Measurements from ENCODE around the gene RASA3.
"Not testable (repeated sequence)": the region's sequence is repeated elsewhere in the genome, so short reads cannot be mapped to it uniquely, and the experiment has no call there.

Gene RASA3

DNA sequence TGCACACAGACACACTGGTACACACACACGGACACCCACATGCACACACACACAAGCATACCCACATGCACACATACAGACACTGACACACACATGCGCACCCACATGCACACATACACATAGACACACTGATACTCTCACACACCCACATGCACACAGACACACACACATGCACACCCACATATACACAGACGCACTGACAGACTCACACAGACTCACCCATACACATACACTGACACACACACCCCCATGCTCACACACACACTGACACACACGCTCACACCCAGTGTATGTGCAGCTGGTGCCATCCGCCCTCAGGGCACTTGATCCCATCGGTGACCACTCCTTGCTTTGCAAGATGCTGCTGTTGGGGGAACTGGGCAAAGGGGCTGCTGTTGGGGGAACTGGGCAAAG, 9.7 kb upstream of the RASA3 start:
- no peak for DNase-seq

- no peak for DNase-seq
Observed at GRCh38 chr13:114141261-114141996, 9.0 kb upstream of the RASA3 start.

DNA sequence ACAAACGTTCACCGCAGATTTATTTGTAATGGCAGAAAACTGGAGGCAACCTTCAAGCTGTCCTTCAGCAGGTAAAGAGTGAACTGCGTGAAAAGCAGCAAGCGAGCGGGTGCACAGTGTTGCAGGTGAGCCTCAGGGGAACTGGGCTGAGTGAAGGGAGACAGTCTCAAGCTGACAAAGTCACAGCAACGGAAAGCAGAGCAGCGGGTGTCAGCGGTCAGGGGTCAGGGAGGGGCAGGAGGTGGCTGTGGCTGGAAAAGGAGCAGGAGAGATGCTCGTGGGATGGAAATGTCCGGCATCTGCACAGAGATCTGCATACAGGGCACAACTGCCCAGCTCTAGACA, 8.5 kb upstream of the RASA3 start:
- DNase-seq, result peak; percentile 52

GRCh38 chr13:114140131-114140905, 7.9 kb upstream of the RASA3 start:
- peak; percentile 46 for DNase-seq

DNA sequence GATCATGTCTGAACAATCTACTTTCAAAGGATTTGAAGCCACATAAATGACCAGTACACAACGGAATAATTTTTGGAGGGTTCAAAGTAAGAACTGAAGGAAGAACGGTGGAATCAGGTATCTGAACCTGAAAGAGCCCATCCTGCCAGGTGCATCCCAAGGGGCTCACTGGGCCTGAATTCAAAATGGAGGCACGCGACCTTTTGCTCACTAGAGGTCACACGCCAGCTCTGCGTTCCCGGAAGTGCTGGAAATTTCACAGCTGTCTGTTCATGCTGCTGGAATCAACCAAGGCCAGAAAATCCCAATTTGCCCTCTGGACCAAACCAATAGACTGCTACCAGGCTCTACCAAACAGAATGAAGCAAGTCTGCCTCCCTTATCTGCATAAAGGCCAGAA, 4.2 kb upstream of the RASA3 start:
- no peak for DNase-seq

DNA sequence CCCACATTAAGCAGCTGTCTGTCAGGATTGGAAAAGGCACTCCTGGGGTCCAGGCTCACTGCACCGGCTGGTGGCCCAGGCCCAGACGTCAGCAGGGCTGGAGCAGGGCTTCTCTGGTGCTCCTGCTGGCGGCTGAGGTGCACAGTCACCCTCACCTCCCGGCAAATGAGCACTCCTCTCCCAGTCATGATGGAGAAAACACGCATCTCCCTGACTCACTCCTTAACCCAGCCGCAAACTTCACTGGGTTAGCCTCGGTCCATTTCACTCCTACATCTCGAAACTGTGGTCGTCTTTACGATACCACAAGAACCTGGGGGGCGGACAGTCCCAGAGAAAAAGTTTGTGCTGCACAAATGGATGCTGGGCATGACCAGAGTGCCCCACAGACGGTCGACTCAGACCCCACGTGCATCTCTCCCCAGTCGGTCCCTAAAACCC, 3.3 kb upstream of the RASA3 start:
- DNase-seq, result no peak

DNA sequence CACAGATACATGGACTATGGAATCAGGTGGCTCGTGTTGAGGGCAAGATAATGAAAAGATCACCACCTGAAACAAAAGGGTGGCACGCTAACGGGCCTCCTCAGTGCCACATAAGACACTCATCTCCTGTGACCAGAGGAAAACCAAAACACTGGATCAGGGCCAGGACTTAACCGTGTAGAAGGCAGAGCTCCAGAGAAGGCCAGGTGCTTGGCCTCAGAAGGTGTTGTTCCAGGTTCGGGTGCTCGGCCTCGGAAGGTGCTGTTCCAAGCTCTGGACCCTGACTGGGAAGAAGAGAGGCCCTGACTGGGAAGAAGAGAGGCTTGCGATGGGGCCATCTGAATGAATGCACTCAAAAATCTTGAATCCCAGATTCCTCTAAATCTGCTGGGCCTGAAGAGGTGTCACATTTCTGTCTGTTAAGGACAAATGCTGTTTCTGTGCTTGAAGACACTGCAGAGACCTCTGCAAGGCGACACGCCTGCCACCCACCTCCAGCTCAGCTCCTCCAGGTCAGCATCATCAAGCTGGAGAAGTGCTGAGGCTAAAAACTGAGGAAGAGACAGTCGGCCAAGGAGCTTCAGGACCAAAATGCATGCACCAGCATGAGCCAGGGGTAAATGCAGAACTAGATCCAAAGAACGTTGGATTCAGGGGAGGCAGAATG, 2.7 kb upstream of the RASA3 start:
- no peak for DNase-seq

GRCh38 chr13:114134111-114134943, 1.9 kb upstream of the RASA3 start:
- DNase-seq, result no peak

GRCh38 chr13:114133552-114133951, 1.1 kb upstream of the RASA3 start:
- DNase-seq, result not testable (repeated sequence)

DNA sequence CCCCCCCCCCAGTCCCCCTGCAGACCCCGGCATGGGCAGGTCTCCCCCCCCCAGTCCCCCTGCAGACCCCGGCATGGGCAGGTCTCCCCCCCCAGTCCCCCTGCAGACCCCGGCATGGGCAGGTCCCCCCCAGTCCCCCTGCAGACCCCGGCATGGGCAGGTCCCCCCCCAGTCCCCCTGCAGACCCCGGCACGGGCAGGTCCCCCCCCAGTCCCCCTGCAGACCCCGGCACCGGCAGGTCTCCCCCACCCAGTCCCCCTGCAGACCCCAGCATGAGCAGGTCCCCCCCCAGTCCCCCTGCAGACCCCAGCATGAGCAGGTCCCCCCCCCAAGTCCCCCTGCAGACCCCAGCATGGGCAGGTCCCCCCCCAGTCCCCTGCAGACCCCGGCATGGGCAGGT, 703 bp upstream of the RASA3 start:
- DNase-seq, result not testable (repeated sequence)

DNA sequence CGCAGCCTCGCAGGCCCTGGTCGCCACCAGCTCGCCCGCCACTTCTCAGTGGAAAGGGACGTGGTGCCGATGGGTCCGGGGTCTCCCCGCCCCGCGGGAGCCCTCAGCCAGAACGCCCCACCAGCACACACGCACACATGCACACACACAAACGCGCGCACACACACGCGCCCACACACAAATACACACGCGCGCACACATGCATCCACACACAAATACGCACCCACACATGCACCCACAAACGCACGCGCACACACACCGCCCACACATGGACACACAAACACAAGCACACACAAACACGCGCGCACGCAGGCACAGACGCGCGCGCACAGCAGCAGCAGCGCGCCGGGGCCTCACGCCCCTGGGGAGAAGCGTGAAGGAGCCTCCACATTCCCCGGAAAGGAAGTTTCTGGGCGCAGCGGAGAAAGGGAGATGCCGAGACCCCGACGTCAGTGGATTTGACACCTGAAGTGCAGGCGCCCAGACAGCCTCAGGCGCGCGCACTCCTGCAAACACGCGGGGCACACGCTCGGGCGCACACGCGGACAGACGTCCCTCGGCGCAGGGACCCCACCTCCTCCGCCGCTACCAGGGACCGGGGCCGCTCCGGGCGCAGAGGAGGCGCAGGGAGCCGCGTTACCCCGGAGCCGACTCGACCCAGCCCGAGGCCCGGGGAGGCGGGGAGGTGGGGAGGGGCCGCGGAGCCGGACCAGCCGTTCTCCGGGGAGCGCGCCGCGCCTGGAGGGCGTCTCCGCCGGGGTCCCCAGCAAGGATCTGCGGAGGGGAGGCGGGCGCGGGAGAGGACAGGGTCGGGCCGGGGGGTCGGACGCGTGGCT, 622 bp downstream of the RASA3 start:
- peak; percentile 32 for DNase-seq

DNA sequence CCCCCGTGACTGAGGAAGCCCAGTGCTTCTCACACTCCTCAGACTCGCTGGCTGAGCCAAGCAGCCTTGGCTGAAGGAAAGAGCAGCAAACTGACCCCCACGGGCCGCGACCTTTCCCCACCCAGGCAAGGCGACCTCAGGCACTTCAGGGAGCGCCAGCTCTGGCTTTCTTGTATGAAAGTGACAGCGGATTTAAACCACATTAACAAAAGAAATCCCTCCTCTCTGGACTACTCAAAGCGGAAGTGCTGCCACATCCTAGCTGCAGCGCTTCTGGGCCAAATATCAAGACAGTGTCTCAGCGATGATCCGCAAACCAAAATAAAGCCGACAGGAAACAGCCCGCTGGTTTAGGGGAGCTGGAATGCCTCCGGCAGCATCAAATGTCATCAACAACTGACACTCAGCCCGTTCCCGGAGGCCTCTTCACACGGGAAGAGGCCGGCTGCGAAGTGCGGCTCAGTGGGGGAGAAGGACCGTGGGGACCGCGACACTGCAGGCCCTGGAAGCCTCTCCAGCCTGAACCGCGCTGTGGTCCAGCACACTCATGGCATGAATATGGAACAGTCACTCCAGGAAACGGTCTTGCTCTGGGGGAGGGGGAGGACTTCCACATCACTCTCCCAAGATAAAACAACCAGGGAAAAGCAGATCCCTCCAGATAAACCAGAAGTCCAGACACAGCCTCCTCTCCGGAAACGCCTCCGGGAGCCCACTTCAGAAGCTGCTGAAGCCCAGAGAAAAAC, 1.4 kb downstream of the RASA3 start:
- DNase-seq, result peak; percentile 61

- DNase-seq, result no peak
Observed at GRCh38 chr13:114130131-114130836, 2.1 kb downstream of the RASA3 start.

DNA sequence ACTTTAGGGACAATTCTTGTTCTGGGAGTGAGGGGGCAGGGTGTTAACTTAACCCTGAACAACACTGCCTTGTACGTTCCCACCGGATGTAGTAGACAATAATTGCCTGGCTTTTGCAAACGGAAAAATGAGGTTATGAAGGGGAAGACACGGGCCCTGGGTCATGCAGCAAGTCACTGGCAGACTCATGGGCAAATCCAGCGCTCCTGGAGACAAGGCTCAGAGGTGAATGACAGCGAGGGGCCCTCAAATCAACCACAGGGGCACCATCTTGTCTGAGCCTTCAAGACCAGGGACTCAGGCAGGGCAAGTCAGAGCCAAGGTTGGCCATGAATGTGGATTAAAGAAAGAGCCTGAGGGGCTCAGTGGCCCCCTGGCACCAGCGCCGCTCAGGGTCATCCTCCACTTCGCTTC, 2.8 kb downstream of the RASA3 start:
- peak; percentile 53 for DNase-seq

DNA sequence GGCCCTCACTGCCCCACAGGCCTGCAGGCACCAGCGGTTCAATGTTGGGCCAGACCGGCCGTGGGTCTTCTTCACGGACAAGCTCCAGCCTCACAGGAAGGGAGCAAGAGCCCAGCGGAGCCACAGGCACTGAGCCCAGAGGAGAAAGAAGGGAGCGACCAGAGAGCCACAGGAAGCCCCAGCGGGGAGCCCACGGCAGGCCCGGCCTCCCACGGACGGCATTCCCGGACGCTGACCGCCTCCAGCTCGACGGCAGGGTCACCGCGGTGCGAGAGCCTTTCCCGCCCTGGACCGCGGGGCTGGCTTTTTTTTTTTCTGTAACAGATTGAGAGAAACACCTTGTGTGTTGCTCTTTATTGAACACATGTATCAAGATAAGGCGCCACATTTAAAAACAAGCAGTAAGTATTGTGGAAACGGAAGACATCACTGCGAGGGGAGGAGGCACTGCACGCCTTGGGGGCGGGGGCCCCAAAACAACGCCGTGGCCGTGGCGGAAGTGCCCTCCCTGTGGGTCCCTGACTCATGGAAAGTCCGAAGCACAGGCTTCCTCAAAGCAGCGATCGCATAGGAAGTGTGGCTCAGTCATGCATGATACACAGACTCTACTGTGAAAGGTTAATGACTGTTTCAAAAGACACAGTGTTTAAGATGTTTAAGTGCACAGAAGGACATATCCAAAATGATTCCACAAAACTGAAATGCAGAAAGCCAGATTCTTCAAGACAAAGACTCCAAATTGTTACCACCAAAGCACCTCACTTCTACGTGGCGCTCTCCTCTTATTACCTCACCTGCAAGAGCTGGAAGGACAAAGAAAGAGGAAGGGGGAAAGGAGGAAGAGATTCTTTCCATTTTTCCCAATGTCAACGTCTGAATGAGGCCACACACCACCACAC, 3.5 kb downstream of the RASA3 start:
- peak; percentile 89 for DNase-seq

DNA sequence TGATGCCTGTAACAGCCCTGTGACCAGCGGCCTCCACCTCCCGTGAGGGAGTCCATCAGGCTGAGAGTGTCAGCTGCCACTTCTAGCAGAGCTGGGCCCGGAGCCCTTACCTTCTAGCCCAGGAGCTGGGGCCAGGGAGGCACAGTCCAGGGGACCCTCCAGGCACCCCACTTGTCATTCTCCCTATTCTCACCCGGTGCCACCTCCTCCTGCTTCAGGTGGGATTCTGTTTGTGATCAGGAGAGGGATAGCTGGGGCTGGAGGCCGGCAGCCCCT, 4.1 kb downstream of the RASA3 start:
- no peak for DNase-seq

DNA sequence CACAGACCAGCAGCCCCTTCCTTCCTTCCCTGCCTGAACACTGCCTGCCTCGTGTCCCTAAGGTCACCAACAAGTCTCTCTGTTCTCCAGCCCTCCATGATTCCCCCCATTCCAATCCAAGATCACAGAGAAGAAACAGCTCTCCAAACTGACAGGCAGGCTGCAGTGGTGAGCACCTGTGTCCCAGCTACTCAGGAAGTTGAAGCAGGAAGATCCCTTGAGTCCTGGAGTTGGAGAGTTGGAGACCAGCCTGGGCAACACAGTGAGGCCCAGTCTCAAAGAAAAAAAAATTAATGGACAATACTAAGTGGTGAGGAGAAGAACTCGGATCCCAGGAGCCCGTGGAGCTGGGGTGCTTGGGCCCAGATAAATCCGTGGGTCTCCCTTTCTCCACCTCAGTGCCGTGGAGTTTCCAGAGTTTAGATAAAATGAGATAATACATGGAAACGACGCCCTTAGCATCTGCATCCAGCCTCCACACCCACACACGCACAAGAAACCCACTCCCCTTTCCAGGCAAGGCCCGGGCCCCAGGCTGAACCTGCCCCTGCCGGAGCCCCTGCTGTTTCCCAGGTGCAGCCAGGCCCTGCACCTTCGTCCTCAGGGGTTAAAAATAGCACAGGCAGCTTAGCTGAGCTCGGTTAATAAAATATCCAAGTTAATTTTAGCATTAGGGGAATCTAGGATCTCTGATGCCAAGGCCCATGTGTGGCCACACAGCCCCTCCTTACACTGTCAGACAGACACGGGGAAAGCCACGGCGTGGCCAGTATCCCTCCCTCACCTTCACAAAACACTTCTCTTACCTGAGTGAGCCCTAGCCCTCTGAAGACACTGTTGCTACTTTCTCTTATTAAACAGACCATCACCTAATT, 4.7 kb downstream of the RASA3 start:
- no peak for DNase-seq

GRCh38 chr13:114126789-114127472, 5.5 kb downstream of the RASA3 start:
- DNase-seq, result no peak

All from activated CD4-positive, alpha-beta T cell treated with anti-CD3 and anti-CD28 coated beads, Interleukin-2, amount 50 U/mL, for 1 hour (primary cell).